ENCODE data around the gene PLCH2.

- TF ChIP-seq CTCF (IDR thresholded peaks at IDR 0.05 in 4 of 5, conservative IDR thresholded peaks at IDR 0.05 in 1 of 5) (no peak), POLR2A (IDR thresholded peaks at IDR 0.05) (no peak)
Observed at GRCh38 chr1:2447276-2448097, 28.6 kb upstream of the PLCH2 start.
